Suprapubic skin (tissue), 4 donors: Measurements from ENCODE around the gene NSF.

ENCODE experiments used
- EP300 ChIP-seq: sonication (generic); formaldehyde crosslinking; IDR thresholded peaks from one replicate; pipeline ENCODE4 v1.6.1; 2017; ENCODE audit warnings: antibody characterized with exemption
- POLR2A ChIP-seq, 2 donors: fragments of 450-650 bp; IDR thresholded peaks; one replicate each; pipeline ENCODE4 v1.6.1; 2017; ENCODE audit warnings: antibody characterized with exemption in 2 of 2, mild to moderate bottlenecking in 2 of 2, moderate library complexity in 2 of 2
- POLR2AphosphoS5 ChIP-seq, 3 donors: sonication (generic); formaldehyde crosslinking; IDR thresholded peaks; one replicate each; pipeline ENCODE4 v1.6.1; 2017; ENCODE audit warnings: antibody characterized with exemption in 3 of 3
- TF ChIP-seq, protein P1 (sequence below), 2 donors: fragments of 200-600 bp in 1 of 2; fragments of 450-650 bp in 1 of 2; sonication (generic) in 1 of 2; IDR thresholded peaks; one replicate each; pipeline ENCODE4 v1.5.1; 2016 to 2019; ENCODE audit warnings: antibody characterized with exemption in 2 of 2, mild to moderate bottlenecking in 1 of 2, moderate library complexity in 1 of 2

DNA sequence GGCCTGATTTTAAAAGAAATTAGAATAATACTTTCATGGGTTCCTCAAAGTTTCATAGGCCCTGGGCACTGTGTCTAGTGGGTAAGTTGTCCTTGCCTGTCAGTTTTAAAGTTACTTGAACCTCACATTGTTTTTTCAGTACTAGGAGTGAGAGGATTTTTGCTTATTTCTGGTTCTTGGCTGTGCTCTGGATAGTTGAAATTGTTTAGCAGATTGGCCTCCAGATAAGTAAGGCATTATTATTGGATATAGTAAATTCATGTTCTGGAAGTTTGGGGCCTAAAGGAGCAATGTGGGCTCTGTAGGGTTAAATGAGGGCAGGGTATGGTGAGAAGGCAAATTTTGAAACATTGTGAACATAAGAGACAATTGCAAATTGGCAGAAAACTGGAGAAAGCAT, 149.5 kb downstream of the NSF start:
- TF ChIP-seq, protein P1, sequence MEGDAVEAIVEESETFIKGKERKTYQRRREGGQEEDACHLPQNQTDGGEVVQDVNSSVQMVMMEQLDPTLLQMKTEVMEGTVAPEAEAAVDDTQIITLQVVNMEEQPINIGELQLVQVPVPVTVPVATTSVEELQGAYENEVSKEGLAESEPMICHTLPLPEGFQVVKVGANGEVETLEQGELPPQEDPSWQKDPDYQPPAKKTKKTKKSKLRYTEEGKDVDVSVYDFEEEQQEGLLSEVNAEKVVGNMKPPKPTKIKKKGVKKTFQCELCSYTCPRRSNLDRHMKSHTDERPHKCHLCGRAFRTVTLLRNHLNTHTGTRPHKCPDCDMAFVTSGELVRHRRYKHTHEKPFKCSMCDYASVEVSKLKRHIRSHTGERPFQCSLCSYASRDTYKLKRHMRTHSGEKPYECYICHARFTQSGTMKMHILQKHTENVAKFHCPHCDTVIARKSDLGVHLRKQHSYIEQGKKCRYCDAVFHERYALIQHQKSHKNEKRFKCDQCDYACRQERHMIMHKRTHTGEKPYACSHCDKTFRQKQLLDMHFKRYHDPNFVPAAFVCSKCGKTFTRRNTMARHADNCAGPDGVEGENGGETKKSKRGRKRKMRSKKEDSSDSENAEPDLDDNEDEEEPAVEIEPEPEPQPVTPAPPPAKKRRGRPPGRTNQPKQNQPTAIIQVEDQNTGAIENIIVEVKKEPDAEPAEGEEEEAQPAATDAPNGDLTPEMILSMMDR (IDR thresholded peaks at IDR 0.05), result no peak
- TF ChIP-seq POLR2A (IDR thresholded peaks at IDR 0.05), result no peak
- no peak for TF ChIP-seq POLR2AphosphoS5 (IDR thresholded peaks at IDR 0.05)
- TF ChIP-seq EP300, result no peak
